Gastrocnemius medialis (tissue), 4 donors: ENCODE data around the gene MUSK.

ENCODE experiments used
- CTCF ChIP-seq, 5 experiments: fragments of 450-650 bp in 3 of 5; fragments of 200-600 bp in 2 of 5; sonication (generic) in 2 of 5; IDR thresholded peaks in 4 of 5; conservative IDR thresholded peaks in 1 of 5; 1 replicate in 4 of 5; 2 replicates in 1 of 5; pipeline ENCODE4 v1.5.1; 2016 to 2019; ENCODE audit warnings: antibody characterized with exemption in 5 of 5, mild to moderate bottlenecking in 3 of 5, moderate library complexity in 3 of 5
- POLR2A ChIP-seq, 2 donors: fragments of 450-650 bp; IDR thresholded peaks; one replicate each; pipeline ENCODE4 v1.6.1; 2017; ENCODE audit warnings: antibody characterized with exemption in 2 of 2, mild to moderate bottlenecking in 2 of 2, moderate library complexity in 2 of 2

DNA sequence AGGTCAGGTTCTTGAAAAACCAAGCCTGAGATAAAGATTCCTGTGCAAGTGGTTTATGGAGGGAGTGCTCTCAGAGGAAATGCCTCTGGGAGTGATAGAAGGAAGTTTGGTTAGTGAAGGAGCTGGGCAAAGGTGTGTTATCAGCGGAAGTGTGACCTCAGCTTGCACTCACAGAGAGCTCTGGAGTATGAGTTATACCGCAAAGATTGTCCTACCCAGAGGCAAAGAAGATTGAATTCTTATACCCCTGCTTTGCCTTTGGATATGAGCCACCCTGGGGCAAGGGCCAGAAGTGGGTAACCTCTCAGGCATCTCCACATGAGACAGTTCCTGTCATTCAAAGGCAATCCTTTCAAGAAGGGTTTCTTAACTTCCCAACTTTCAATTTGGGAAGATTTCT lies 145.6 kb downstream of the MUSK start:
- no peak for TF ChIP-seq POLR2A (IDR thresholded peaks at IDR 0.05)
- TF ChIP-seq CTCF (IDR thresholded peaks at IDR 0.05 in 4 of 5, conservative IDR thresholded peaks at IDR 0.05 in 1 of 5): no peak
